COR-L47 (cell line): ENCODE data around the gene LCAT.

Experiments used
- DNase-seq: peaks from one replicate; lab custom pipeline; 2025; lab: John Stamatoyannopoulos, UW

LCAT gene

DNA sequence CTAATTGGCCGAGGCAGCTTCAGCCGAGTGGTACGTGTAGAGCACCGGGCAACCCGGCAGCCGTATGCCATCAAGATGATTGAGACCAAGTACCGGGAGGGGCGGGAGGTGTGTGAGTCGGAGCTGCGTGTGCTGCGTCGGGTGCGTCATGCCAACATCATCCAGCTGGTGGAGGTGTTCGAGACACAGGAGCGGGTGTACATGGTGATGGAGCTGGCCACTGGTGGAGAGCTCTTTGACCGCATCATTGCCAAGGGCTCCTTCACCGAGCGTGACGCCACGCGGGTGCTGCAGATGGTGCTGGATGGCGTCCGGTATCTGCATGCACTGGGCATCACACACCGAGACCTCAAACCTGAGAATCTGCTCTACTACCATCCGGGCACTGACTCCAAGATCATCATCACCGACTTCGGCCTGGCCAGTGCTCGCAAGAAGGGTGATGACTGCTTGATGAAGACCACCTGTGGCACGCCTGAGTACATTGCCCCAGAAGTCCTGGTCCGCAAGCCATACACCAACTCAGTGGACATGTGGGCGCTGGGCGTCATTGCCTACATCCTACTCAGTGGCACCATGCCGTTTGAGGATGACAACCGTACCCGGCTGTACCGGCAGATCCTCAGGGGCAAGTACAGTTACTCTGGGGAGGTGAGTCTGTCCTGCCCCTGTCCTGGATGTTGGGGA, 34.7 kb downstream of the LCAT start:
- no peak for DNase-seq

DNA sequence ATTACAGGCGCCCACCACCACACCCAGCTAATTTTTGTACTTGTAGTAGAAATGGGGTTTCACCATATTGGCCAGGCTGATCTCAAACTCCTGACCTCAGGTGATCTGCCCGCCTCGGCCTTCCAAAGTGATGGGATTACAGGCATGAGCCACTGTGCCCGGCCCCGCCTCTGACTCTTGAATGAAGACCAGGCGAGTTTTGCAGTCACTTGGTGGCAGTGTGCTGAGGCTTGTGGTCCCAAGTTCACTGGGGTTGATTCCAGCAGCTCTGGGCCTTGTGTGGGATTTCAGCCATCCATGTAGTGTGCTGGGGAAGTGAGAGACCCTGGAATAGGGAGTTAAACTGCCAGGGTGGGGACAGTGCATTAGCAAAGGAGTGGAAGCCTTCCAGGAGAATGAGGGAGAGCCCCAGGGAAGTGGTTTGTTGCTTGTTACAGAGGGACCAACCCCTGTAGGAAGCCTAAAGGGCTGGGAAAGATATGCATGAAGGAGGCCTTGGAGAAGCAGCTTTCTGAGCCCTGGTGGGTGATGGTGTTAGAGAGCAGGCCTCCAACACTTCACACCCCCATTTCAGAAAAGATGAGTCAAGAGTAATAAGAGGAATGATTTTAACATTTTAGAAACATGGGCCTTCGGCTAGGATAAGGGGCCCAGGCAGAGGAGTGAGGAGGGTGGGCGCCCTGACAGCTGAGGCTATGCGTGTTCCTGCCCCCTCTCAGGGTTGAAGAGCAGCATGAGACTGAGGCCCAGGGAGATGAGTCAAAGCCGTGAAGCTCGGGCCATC, 36.3 kb downstream of the LCAT start:
- no peak for DNase-seq

- DNase-seq = no peak
Observed at GRCh38 chr16:67902831-67903230, 41.1 kb downstream of the LCAT start.

- no peak for DNase-seq
Observed at GRCh38 chr16:67901734-67902133, 42.2 kb downstream of the LCAT start.

- no peak for DNase-seq
Observed at GRCh38 chr16:67897231-67897630, 46.7 kb downstream of the LCAT start.

DNA sequence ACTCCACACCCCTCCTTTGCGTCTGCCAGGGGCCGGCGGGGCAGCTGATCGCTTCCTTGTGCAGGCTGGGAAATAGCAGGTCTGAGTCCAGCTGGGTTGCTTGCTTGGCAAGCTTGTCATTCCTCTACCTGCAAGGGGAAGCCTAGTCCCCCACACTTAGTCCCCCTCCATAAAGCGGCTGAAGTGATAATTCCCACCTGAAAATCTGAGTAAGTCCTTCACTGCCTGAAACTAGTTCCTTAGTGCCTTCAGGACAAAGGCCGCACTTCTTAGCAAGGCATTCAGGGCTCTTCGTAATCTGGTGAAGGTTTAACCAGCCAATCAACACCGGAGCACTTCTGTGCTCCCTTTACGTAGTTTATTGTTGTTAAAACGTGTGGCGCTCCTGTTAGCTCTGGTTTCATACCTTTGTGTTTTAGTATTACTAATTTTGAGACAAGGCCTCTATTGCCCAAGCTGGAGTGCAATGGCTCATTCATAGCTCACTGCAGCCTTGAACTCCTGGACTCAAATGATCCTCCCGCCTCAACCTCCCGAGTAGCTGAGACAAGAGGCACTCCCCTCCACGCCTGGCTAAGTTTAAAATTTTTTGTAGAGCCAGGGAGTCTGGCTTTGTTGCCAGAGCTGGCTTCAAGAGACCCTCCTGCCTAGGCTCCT, 50.0 kb downstream of the LCAT start:
- DNase-seq = no peak

GRCh38 chr16:67892899-67893742, 50.8 kb downstream of the LCAT start, which contains the start of gene PSKH1:
TSS of gene PSKH1 (plus strand) at chr16:67893254. CDS start at chr16:67908750, 15,496 bp downstream.
- peak; percentile 96 for DNase-seq

DNA sequence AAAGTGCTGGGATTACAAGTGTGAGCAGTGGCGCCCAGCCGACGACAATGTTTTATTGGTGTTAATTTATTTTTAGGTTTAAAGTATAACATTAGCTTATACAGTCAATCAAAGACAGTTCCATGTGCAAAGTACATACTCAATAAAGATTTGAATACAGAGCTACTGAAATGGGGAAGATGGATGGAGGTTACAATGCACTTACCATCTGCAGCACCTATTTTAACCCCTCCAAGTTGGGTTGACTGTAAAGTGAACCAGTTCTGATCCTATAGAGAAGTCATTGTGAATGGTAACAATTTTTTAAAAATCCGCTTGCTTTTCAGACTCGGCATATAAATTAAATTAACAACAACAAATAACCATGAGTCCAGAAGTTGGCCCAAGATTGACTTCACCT, 51.5 kb downstream of the LCAT start:
- no peak for DNase-seq
